Liver (tissue), 9 donors: Measurements from ENCODE around the gene DNPEP. TPM values are rescaled to one million over a fixed set of nuclear protein-coding genes. Genes with fewer than 3 reads are reported as not detected.

Experiments
- DNase-seq: peaks from one replicate; pipeline ENCODE4 v3.0.0-alpha.2; 2017; ENCODE audit warnings: low spot score
- H3K27ac ChIP-seq, 2 donors: one replicate each; pipeline ENCODE4 v1.7.0; 2013; ENCODE audit warnings: inconsistent platforms in 2 of 2, low read length in 2 of 2, control low read depth in 1 of 2, low read depth in 1 of 2, mild to moderate bottlenecking in 1 of 2
- H3K27me3 ChIP-seq, 4 donors: one replicate each; pipeline versions ENCODE4 v1.6.1 to v1.7.0; 2013; ENCODE audit warnings: low read length in 3 of 4, inconsistent platforms in 1 of 4, mild to moderate bottlenecking in 1 of 4, moderate library complexity in 1 of 4; ENCODE audit not compliant: control insufficient read depth in 4 of 4, insufficient read depth in 4 of 4
- H3K36me3 ChIP-seq, 4 donors: one replicate each; pipeline versions ENCODE4 v1.6.1 to v1.7.0; 2013; ENCODE audit warnings: low read length in 3 of 4, mild to moderate bottlenecking in 3 of 4, low read depth in 1 of 4, moderate library complexity in 1 of 4; ENCODE audit not compliant: control insufficient read depth in 4 of 4, insufficient read depth in 3 of 4
- H3K4me1 ChIP-seq, 4 donors: one replicate each; pipeline versions ENCODE4 v1.6.1 to v1.7.0; 2013; ENCODE audit warnings: low read length in 3 of 4, mild to moderate bottlenecking in 3 of 4, moderate library complexity in 1 of 4; ENCODE audit not compliant: control insufficient read depth in 4 of 4, insufficient read depth in 4 of 4
- H3K4me3 ChIP-seq, 3 donors: one replicate each; pipeline versions ENCODE4 v1.6.1 to v1.7.0; 2013; ENCODE audit warnings: low read length in 3 of 3, control low read depth in 1 of 3, low read depth in 1 of 3, mild to moderate bottlenecking in 1 of 3
- H3K9ac ChIP-seq, 2 donors: one replicate each; pipeline ENCODE4 v1.7.0; 2013; ENCODE audit warnings: low read length in 2 of 2, mild to moderate bottlenecking in 2 of 2, moderate library complexity in 2 of 2, control low read depth in 1 of 2, low read depth in 1 of 2
- H3K9me3 ChIP-seq, 4 donors: one replicate each; pipeline versions ENCODE4 v1.6.1 to v1.7.0; 2013; ENCODE audit warnings: low read length in 3 of 4; ENCODE audit not compliant: control insufficient read depth in 4 of 4
- ATF3 ChIP-seq: IDR thresholded peaks from 2 replicates; pipeline ENCODE4 v1.6.1; 2016; ENCODE audit warnings: antibody characterized with exemption
- CTCF ChIP-seq: fragments of 150-350 bp; IDR thresholded peaks from 2 replicates; pipeline ENCODE4 v1.5.1; 2017; ENCODE audit warnings: improper control_type of control experiment, low read depth, low read length; ENCODE audit not compliant: missing input control
- EGR1 ChIP-seq, 2 donors: IDR thresholded peaks; 2 replicates each; pipeline ENCODE4 v1.6.1; 2016 to 2018; ENCODE audit warnings: antibody characterized with exemption in 2 of 2, low read depth in 2 of 2
- FOXA1 ChIP-seq: IDR thresholded peaks from 2 replicates; pipeline ENCODE4 v1.6.1; 2016; ENCODE audit warnings: antibody characterized with exemption
- FOXA2 ChIP-seq: IDR thresholded peaks from 2 replicates; pipeline ENCODE4 v1.6.1; 2016; ENCODE audit warnings: antibody characterized with exemption
- GABPA ChIP-seq, 2 donors: IDR thresholded peaks in 1 of 2; conservative IDR thresholded peaks in 1 of 2; 2 replicates each; pipeline ENCODE4 v1.6.1; 2016; ENCODE audit warnings: antibody characterized with exemption in 2 of 2, mild to moderate bottlenecking in 1 of 2, moderate library complexity in 1 of 2
- HNF4A ChIP-seq, 2 donors: conservative IDR thresholded peaks; 2 replicates each; pipeline ENCODE4 v1.6.1; 2016; ENCODE audit warnings: antibody characterized with exemption in 2 of 2, mild to moderate bottlenecking in 2 of 2
- HNF4G ChIP-seq: IDR thresholded peaks from 2 replicates; pipeline ENCODE4 v1.6.1; 2016; ENCODE audit warnings: antibody characterized with exemption
- JUND ChIP-seq, 2 donors: IDR thresholded peaks; 2 replicates each; pipeline ENCODE4 v1.6.1; 2016; ENCODE audit warnings: antibody characterized with exemption in 2 of 2
- NR2F2 ChIP-seq: IDR thresholded peaks from 2 replicates; pipeline ENCODE4 v1.6.1; 2016; ENCODE audit warnings: antibody characterized with exemption
- RAD21 ChIP-seq, 2 donors: IDR thresholded peaks; 2 replicates each; pipeline ENCODE4 v1.6.1; 2016; ENCODE audit warnings: antibody characterized with exemption in 2 of 2, mild to moderate bottlenecking in 2 of 2
- REST ChIP-seq: IDR thresholded peaks from 2 replicates; pipeline ENCODE4 v1.6.1; 2016; ENCODE audit warnings: antibody characterized with exemption, mild to moderate bottlenecking
- RXRA ChIP-seq, 2 donors: IDR thresholded peaks; 2 replicates each; pipeline ENCODE4 v1.6.1; 2017 to 2018; ENCODE audit warnings: antibody characterized with exemption in 2 of 2, mild to moderate bottlenecking in 1 of 2
- SP1 ChIP-seq: IDR thresholded peaks from 2 replicates; pipeline ENCODE4 v1.6.1; 2018; ENCODE audit warnings: antibody characterized with exemption, mild to moderate bottlenecking
- TAF1 ChIP-seq: conservative IDR thresholded peaks from 2 replicates; pipeline ENCODE4 v1.6.1; 2016; ENCODE audit warnings: antibody characterized with exemption, mild to moderate bottlenecking
- YY1 ChIP-seq: IDR thresholded peaks from 2 replicates; pipeline ENCODE4 v1.6.1; 2016; ENCODE audit warnings: antibody characterized with exemption, mild to moderate bottlenecking
- WGBS: extraction: QIAGEN DNeasy Blood & Tissue Kit; methylation state at CpG from one replicate; pipeline ENCODE4 v1.1.7; 2013; 5-methylcytosine and 5-hydroxymethylcytosine counted together
- polyA plus RNA-seq, 2 donors: library from polyadenylated mRNA; stranded (reverse) in 1 of 2; unstranded in 1 of 2; fragments of 200-250 nt in 1 of 2; fragments of >200 nt in 1 of 2; fragmentation: Nextera tagmentation in 1 of 2; extraction: Ambion mirVana in 1 of 2; gene quantifications; one replicate each; pipeline versions ENCODE4 v1.2.1 to v1.2.3, GENCODE V29; 2013 to 2015
- total RNA-seq, 2 donors: library from RNA; depleted of rRNA; stranded (reverse); fragments of >200 nt; gene quantifications; one replicate each; pipeline ENCODE4 v1.2.3, GENCODE V29; 2014
- TF ChIP-seq, protein P1 (sequence below): IDR thresholded peaks from 2 replicates; pipeline ENCODE4 v1.6.1; 2016; ENCODE audit warnings: antibody characterized with exemption
- TF ChIP-seq, protein P2 (sequence below): IDR thresholded peaks from 2 replicates; pipeline ENCODE4 v1.6.1; 2016; ENCODE audit warnings: antibody characterized with exemption
- donor health status: healthy.
- donor health status: healthy.
- donor health status: healthy.
- donor health status: healthy.
- donor health status: healthy.

The DNPEP gene
- total and polyA plus RNA-seq, 4 donors: 25.8 to 58.4 (median 45.8) TPM

GRCh38 chr2:219404954-219405353, 17.2 kb upstream of the DNPEP start:
- no peak for DNase-seq
- Histone ChIP-seq H3K27me3 (no peaks in the 10 kb centered on the region), H3K4me1 (no peaks in the 10 kb centered on the region), H3K4me3 (no peak overlapping the region), H3K27ac (no peak overlapping the region), H3K36me3 (no peaks in the 10 kb centered on the region), H3K9me3 (no peaks in the 10 kb centered on the region), H3K9ac (no peak overlapping the region)
- TF ChIP-seq GABPA (IDR thresholded peaks at IDR 0.05 in 1 of 2, conservative IDR thresholded peaks at IDR 0.05 in 1 of 2) (no peak), RXRA (IDR thresholded peaks at IDR 0.05) (no peak), HNF4A (conservative IDR thresholded peaks at IDR 0.05) (no peak), FOXA1 (no peak), CTCF (no peak), ATF3 (no peak), YY1 (no peak), RAD21 (IDR thresholded peaks at IDR 0.05) (no peak), JUND (IDR thresholded peaks at IDR 0.05) (no peak), HNF4G (no peak), TAF1 (no peak), FOXA2 (no peak), SP1 (no peak), NR2F2 (no peak), EGR1 (IDR thresholded peaks at IDR 0.05; ENCODE audit: low read depth in 2 of 2) (no peak), REST (no peak)
- TF ChIP-seq, protein P1, sequence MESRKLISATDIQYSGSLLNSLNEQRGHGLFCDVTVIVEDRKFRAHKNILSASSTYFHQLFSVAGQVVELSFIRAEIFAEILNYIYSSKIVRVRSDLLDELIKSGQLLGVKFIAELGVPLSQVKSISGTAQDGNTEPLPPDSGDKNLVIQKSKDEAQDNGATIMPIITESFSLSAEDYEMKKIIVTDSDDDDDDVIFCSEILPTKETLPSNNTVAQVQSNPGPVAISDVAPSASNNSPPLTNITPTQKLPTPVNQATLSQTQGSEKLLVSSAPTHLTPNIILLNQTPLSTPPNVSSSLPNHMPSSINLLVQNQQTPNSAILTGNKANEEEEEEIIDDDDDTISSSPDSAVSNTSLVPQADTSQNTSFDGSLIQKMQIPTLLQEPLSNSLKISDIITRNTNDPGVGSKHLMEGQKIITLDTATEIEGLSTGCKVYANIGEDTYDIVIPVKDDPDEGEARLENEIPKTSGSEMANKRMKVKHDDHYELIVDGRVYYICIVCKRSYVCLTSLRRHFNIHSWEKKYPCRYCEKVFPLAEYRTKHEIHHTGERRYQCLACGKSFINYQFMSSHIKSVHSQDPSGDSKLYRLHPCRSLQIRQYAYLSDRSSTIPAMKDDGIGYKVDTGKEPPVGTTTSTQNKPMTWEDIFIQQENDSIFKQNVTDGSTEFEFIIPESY: no peak
- TF ChIP-seq, protein P2, sequence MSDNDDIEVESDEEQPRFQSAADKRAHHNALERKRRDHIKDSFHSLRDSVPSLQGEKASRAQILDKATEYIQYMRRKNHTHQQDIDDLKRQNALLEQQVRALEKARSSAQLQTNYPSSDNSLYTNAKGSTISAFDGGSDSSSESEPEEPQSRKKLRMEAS: no peak
- 80% methylated on average over 7 of the region's 7 CpGs for WGBS
